Activated T-cell treated with anti-CD3 and anti-CD28 coated beads, Interleukin-2, amount 50 U/mL, for 4 hours (primary cell): ENCODE data around the gene SH3GL1. TPM values are rescaled to one million over a fixed set of nuclear protein-coding genes. Genes with fewer than 3 reads are reported as not detected.

Source experiments
- ATAC-seq, 2 donors: fragments of 200-7000 bp; cut with Tn5 transposase; one replicate each; pipeline ENCODE4 v1.10.0; 2021
- DNase-seq: peaks from one replicate; pipeline ENCODE4 v3.0.0-alpha.2; 2020
- H3K27me3 Mint-ChIP-seq: one replicate; pipeline ENCODE4 v1.8.0; 2021; ENCODE audit warnings: low read depth, mixed read lengths
- H3K36me3 Mint-ChIP-seq: one replicate; pipeline ENCODE4 v1.8.0; 2022; ENCODE audit warnings: mixed read lengths; ENCODE audit not compliant: insufficient read depth
- H3K4me1 Mint-ChIP-seq: one replicate; pipeline ENCODE4 v1.8.0; 2021; ENCODE audit warnings: low read depth, mixed read lengths
- H3K4me3 Mint-ChIP-seq: one replicate; pipeline ENCODE4 v1.8.0; 2021; ENCODE audit warnings: mild to moderate bottlenecking, moderate library complexity, mixed read lengths
- H3K9me3 Mint-ChIP-seq: one replicate; pipeline ENCODE4 v1.8.0; 2021; ENCODE audit warnings: mixed read lengths
- total RNA-seq, 3 donors: library from RNA; stranded (reverse); gene quantifications; one replicate each; pipeline ENCODE4 v1.2.1, GENCODE V29; 2021

Gene SH3GL1
- total RNA-seq, 3 donors from 2014 or later, result 50.8 to 52.6 (median 52.2) TPM

DNA sequence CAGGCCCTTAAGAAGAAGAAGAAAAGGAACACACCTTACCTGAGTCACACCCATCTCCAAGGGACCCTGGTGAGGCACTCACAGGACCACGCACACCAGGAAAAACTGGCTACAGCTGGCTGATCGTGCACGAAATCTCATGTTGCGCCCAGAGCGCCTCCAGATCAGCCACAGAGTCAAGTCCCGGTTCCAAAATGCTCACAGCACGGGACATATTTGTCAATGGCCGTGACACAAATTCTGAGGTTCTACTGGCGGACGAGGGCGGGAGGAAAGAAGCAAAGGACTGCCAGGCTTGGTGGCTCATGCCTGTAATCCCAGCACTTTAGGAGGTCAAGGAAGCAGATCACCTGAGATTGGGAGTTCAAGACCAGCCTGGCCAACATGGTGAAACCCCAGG lies 21.5 kb downstream of the SH3GL1 start:
- ATAC-seq (no peak), DNase-seq (no peak)
- Mint-ChIP-seq H3K4me1 (peaks cover 67% of the 10 kb centered on the region), H3K27me3 (no peaks in the 10 kb centered on the region), H3K9me3 (no peaks in the 10 kb centered on the region), H3K4me3 (peak overlapping the region; percentile 68), H3K36me3 (no peaks in the 10 kb centered on the region)

- ATAC-seq (no peak), DNase-seq (no peak)
- no peaks in the 10 kb centered on the region for H3K36me3 Mint-ChIP-seq
- no peaks in the 10 kb centered on the region for H3K9me3 Mint-ChIP-seq
- H3K27me3 Mint-ChIP-seq, result no peaks in the 10 kb centered on the region
- H3K4me1 Mint-ChIP-seq, result peaks cover 65% of the 10 kb centered on the region
- H3K4me3 Mint-ChIP-seq, result no peak overlapping the region
These were observed 23.2 kb downstream of the SH3GL1 start for GRCh38 chr19:4376991-4377781.

DNA sequence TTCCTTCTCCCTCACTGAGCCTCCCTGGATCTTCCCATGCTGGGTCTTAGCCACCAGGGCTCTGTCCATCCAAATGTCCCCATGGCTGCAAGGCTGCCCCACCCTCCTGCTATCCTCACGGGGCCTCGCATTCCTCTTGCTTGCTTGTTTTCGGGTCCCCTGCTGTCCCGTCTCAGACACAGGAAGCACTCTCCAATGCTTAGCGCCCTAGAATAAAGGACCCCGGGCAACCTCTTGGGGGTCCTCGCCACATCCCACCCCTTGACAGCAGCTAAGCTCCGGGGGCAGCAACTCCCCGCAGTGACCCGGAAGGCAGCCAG lies 23.7 kb downstream of the SH3GL1 start:
- H3K27me3 Mint-ChIP-seq, result no peaks in the 10 kb centered on the region
- no peaks in the 10 kb centered on the region for H3K36me3 Mint-ChIP-seq
- no peak for DNase-seq
- H3K4me1 Mint-ChIP-seq, result peaks cover 68% of the 10 kb centered on the region
- no peak overlapping the region for H3K4me3 Mint-ChIP-seq
- no peaks in the 10 kb centered on the region for H3K9me3 Mint-ChIP-seq
- no peak for ATAC-seq

- Mint-ChIP-seq H3K9me3 (no peaks in the 10 kb centered on the region), H3K4me1 (peaks cover 69% of the 10 kb centered on the region), H3K36me3 (no peaks in the 10 kb centered on the region), H3K27me3 (no peaks in the 10 kb centered on the region), H3K4me3 (no peak overlapping the region)
- DNase-seq (no peak), ATAC-seq (no peak)
These were observed 24.2 kb downstream of the SH3GL1 start for GRCh38 chr19:4376028-4376670.

GRCh38 chr19:4375164-4376027 lies 25.0 kb downstream of the SH3GL1 start:
- ATAC-seq, result no peak
- no peak for DNase-seq
- Mint-ChIP-seq H3K27me3 (no peaks in the 10 kb centered on the region), H3K4me3 (no peak overlapping the region), H3K9me3 (no peaks in the 10 kb centered on the region), H3K4me1 (peaks cover 69% of the 10 kb centered on the region), H3K36me3 (no peaks in the 10 kb centered on the region)

GRCh38 chr19:4374498-4375163 lies 25.7 kb downstream of the SH3GL1 start:
- DNase-seq (no peak), ATAC-seq (no peak)
- H3K4me1 Mint-ChIP-seq, result peaks cover 69% of the 10 kb centered on the region
- H3K4me3 Mint-ChIP-seq, result no peak overlapping the region
- H3K36me3 Mint-ChIP-seq, result no peaks in the 10 kb centered on the region
- H3K9me3 Mint-ChIP-seq, result no peaks in the 10 kb centered on the region
- H3K27me3 Mint-ChIP-seq, result no peaks in the 10 kb centered on the region

DNA sequence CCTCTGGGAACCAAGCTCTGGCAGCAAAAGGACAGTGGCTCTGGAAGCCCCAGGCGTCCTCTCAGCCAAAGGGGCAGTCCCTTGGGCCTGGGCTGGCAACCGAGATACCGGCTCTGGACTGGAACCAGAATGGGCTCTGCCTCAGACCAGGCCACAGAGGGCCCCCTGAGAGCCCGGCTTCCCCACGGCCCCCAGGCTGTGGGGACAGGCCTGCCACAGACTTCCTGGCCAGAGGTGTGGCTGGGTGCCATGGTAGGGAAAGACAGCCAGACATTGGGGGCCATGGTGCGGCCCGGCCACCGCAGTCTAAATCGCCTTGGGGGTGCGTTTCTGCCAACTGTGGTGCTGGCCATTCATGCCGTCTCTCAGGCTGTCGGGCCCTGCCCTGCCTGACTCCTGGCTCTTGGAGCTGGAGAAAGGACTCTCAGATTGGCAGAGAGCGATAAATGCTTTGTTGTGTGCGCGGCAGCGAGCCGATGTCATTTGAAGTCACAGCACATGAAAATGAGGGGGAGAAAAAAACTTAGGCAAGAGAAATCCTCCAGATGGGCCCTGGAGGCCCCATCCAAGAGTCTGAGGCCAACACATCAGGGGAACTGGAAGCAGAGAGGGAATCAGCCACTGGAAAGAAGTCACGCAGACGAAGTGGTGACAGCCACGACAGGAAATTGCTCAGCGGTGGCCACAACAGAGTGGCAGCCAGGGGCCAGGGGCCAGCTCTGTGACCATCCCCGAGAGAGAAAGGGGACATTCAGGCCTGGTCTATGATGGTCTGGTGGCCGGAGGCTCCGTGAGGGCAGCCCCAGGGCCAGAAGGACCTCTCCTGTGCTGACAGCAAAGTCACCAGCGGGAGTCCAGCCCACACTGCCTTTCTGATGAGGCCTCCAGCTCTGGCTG lies 26.5 kb downstream of the SH3GL1 start:
- no peaks in the 10 kb centered on the region for H3K9me3 Mint-ChIP-seq
- ATAC-seq (no peak), DNase-seq (no peak)
- no peaks in the 10 kb centered on the region for H3K36me3 Mint-ChIP-seq
- no peak overlapping the region for H3K4me3 Mint-ChIP-seq
- peaks cover 66% of the 10 kb centered on the region for H3K4me1 Mint-ChIP-seq
- H3K27me3 Mint-ChIP-seq, result no peaks in the 10 kb centered on the region

- Mint-ChIP-seq H3K36me3 (no peaks in the 10 kb centered on the region), H3K27me3 (no peaks in the 10 kb centered on the region), H3K9me3 (no peaks in the 10 kb centered on the region), H3K4me1 (peaks cover 67% of the 10 kb centered on the region), H3K4me3 (no peak overlapping the region)
- DNase-seq, result no peak
- ATAC-seq, result no peak
These were observed 27.4 kb downstream of the SH3GL1 start for GRCh38 chr19:4373013-4373367.

- DNase-seq (no peak), ATAC-seq (no peak)
- Mint-ChIP-seq H3K9me3 (no peaks in the 10 kb centered on the region), H3K4me1 (peaks cover 67% of the 10 kb centered on the region), H3K36me3 (no peaks in the 10 kb centered on the region), H3K4me3 (no peak overlapping the region), H3K27me3 (no peaks in the 10 kb centered on the region)
These were observed 28.0 kb downstream of the SH3GL1 start for GRCh38 chr19:4372165-4373012.

DNA sequence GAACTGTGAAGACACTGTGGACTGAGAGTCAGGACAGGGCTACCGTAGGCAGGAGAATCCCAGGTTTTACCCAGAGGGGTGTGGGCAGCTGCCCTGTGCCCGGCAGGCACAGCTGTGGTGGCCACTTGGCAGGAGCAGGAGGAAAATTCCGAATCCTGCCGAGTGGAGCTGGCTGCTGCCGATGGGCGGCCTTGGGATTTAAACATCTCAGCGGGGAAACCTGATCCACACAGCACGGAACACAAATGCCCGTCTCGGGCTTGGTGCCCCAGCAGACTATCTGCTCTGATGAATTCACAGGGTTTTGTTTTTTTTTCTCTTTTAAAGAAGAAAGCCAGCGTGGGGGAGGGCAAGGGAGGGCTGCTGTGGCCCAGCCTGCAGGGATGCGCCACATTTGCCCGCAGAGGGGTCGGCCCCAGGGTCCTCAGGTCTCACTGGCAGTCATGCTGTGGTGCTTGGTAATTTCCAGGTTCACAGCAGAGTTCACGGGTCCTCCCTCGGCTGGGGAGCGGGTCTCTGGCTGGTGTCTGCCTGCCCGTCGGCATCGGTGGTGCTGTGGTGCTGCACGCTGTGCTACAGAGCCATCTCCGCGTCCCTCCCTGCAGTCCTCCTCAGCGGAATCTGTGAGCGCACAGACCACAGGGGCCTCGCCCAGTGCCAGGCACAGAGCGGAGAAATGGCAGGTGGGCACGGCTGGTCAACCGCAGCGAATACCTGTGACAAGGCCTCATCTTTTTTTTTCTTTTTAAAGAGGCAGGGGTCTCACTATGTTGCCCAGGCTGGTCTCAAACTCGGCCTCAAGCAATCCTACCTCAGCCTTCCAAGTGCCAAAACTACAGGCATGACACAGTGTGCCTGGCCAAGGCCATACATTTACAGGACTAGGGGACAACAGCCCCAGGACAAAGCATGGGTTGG lies 28.8 kb downstream of the SH3GL1 start:
- H3K27me3 Mint-ChIP-seq, result no peaks in the 10 kb centered on the region
- no peak for DNase-seq
- H3K9me3 Mint-ChIP-seq, result no peaks in the 10 kb centered on the region
- no peaks in the 10 kb centered on the region for H3K36me3 Mint-ChIP-seq
- ATAC-seq, result no peak
- peaks cover 59% of the 10 kb centered on the region for H3K4me1 Mint-ChIP-seq
- no peak overlapping the region for H3K4me3 Mint-ChIP-seq

GRCh38 chr19:4370418-4371041 lies 29.8 kb downstream of the SH3GL1 start:
- Mint-ChIP-seq H3K36me3 (no peaks in the 10 kb centered on the region), H3K4me1 (peaks cover 49% of the 10 kb centered on the region), H3K27me3 (no peaks in the 10 kb centered on the region), H3K4me3 (peak overlapping the region; percentile 78), H3K9me3 (no peaks in the 10 kb centered on the region)
- no peak for DNase-seq
- no peak for ATAC-seq

- DNase-seq (peak; percentile 74), ATAC-seq (peak; percentile 89 to 90)
- peaks cover 47% of the 10 kb centered on the region for H3K4me1 Mint-ChIP-seq
- no peaks in the 10 kb centered on the region for H3K9me3 Mint-ChIP-seq
- H3K4me3 Mint-ChIP-seq, result peak overlapping the region; percentile 78
- no peaks in the 10 kb centered on the region for H3K27me3 Mint-ChIP-seq
- no peaks in the 10 kb centered on the region for H3K36me3 Mint-ChIP-seq
These were observed 30.5 kb downstream of the SH3GL1 start for GRCh38 chr19:4369888-4370260.
